H9 (cell line): ENCODE results near the gene TARM1. TPM values are rescaled to one million over a fixed set of nuclear protein-coding genes. Genes with fewer than 3 reads are reported as not detected.
A peak's percentile ranks its signal among the peaks of the same experiment; 100 is the strongest.

Experiments
- DNase-seq: peaks from one replicate; pipeline ENCODE4 v3.0.0-alpha.2; 2017
- H2AFZ ChIP-seq: one replicate; pipeline ENCODE4 v1.6.1; 2013; ENCODE audit warnings: mild to moderate bottlenecking, low read length, control low read depth, moderate library complexity
- H2AK5ac ChIP-seq: 2 replicates; pipeline ENCODE4 v1.6.1; 2013; ENCODE audit warnings: low read length, control low read depth, mixed read lengths; ENCODE audit not compliant: insufficient read length
- H2BK120ac ChIP-seq: one replicate; pipeline ENCODE4 v1.6.1; 2013; ENCODE audit warnings: low read depth, mild to moderate bottlenecking, low read length, control low read depth, inconsistent platforms; ENCODE audit not compliant: poor library complexity, severe bottlenecking
- H2BK12ac ChIP-seq: 2 replicates; pipeline ENCODE4 v1.6.1; 2013; ENCODE audit warnings: low read length, control low read depth, mixed read lengths, low read depth; ENCODE audit not compliant: insufficient read length
- H2BK15ac ChIP-seq: 2 replicates; pipeline ENCODE4 v1.6.1; 2013; ENCODE audit warnings: low read depth, low read length, control low read depth
- H2BK20ac ChIP-seq: one replicate; pipeline ENCODE4 v1.6.1; 2013; ENCODE audit warnings: low read depth, mild to moderate bottlenecking, low read length, control low read depth, inconsistent platforms; ENCODE audit not compliant: poor library complexity, severe bottlenecking
- H2BK5ac ChIP-seq: 2 replicates; pipeline ENCODE4 v1.6.1; 2013; ENCODE audit warnings: low read length, control low read depth, mixed read lengths; ENCODE audit not compliant: insufficient read length
- H3K14ac ChIP-seq: 2 replicates; pipeline ENCODE4 v1.6.1; 2013; ENCODE audit warnings: low read length, control low read depth; ENCODE audit not compliant: insufficient read depth
- H3K18ac ChIP-seq: 2 replicates; pipeline ENCODE4 v1.6.1; 2013; ENCODE audit warnings: low read depth, mild to moderate bottlenecking, mixed read lengths, low read length, control low read depth; ENCODE audit not compliant: insufficient read length
- H3K23ac ChIP-seq: 2 replicates; pipeline ENCODE4 v1.6.1; 2013; ENCODE audit warnings: low read length, control low read depth, mixed read lengths, low read depth; ENCODE audit not compliant: insufficient read length
- H3K23me2 ChIP-seq: 2 replicates; pipeline ENCODE4 v1.6.1; 2013; ENCODE audit warnings: low read depth, mild to moderate bottlenecking, mixed read lengths, low read length, control low read depth; ENCODE audit not compliant: insufficient read length, poor library complexity, severe bottlenecking
- H3K27ac ChIP-seq: 2 replicates; pipeline ENCODE4 v1.5.1; 2013; ENCODE audit warnings: low read length, control low read depth, mixed read lengths, low read depth; ENCODE audit not compliant: insufficient read length
- H3K27me3 ChIP-seq: 2 replicates; pipeline ENCODE4 v1.6.1; 2013; ENCODE audit warnings: low read length, control low read depth, inconsistent platforms; ENCODE audit not compliant: insufficient read depth
- H3K4ac ChIP-seq: 2 replicates; pipeline ENCODE4 v1.6.1; 2013; ENCODE audit warnings: low read depth, mild to moderate bottlenecking, control low read depth, inconsistent platforms, low read length, moderate library complexity
- H3K4me1 ChIP-seq: 2 replicates; pipeline ENCODE4 v1.6.1; 2013; ENCODE audit warnings: low read length, control low read depth, inconsistent platforms; ENCODE audit not compliant: insufficient read depth
- H3K4me2 ChIP-seq: 2 replicates; pipeline ENCODE4 v1.6.1; 2013; ENCODE audit warnings: low read length, control low read depth, mixed read lengths; ENCODE audit not compliant: insufficient read length, insufficient read depth
- H3K56ac ChIP-seq: 2 replicates; pipeline ENCODE4 v1.6.1; 2013; ENCODE audit warnings: low read depth, mild to moderate bottlenecking, mixed read lengths, low read length, control low read depth; ENCODE audit not compliant: insufficient read length
- H3K79me1 ChIP-seq: 2 replicates; pipeline ENCODE4 v1.6.1; 2013; ENCODE audit warnings: low read depth, mild to moderate bottlenecking, moderate library complexity, low read length, control low read depth, inconsistent platforms; ENCODE audit not compliant: insufficient read depth, poor library complexity, severe bottlenecking
- H3K79me2 ChIP-seq: 2 replicates; pipeline ENCODE4 v1.6.1; 2013; ENCODE audit warnings: low read length, control low read depth, inconsistent platforms; ENCODE audit not compliant: insufficient read depth
- H3K9ac ChIP-seq: 2 replicates; pipeline ENCODE4 v1.6.1; 2013; ENCODE audit warnings: low read length, control low read depth, mixed read lengths; ENCODE audit not compliant: insufficient read length; ENCODE audit errors: extremely low read depth
- H3K9me3 ChIP-seq: one replicate; pipeline ENCODE4 v1.6.1; 2013; ENCODE audit warnings: low read depth, low read length, inconsistent platforms; ENCODE audit not compliant: control insufficient read depth
- H3T11ph ChIP-seq: one replicate; pipeline ENCODE4 v1.6.1; 2013; ENCODE audit warnings: mild to moderate bottlenecking, low read length, control low read depth, inconsistent platforms
- H4K20me1 ChIP-seq: one replicate; pipeline ENCODE4 v1.6.1; 2013; ENCODE audit not compliant: control insufficient read depth, insufficient read length, insufficient read depth
- H4K5ac ChIP-seq: 2 replicates; pipeline ENCODE4 v1.6.1; 2013; ENCODE audit warnings: low read depth, mild to moderate bottlenecking, mixed read lengths, low read length, control low read depth; ENCODE audit not compliant: insufficient read length
- H4K8ac ChIP-seq: replicated peaks from 2 replicates; pipeline ENCODE4 v1.6.1; 2013; ENCODE audit warnings: low read length, control low read depth, mixed read lengths, low read depth; ENCODE audit not compliant: insufficient read length
- H4K91ac ChIP-seq: 2 replicates; pipeline ENCODE4 v1.6.1; 2013; ENCODE audit warnings: low read depth, mild to moderate bottlenecking, moderate library complexity, mixed read lengths, low read length, control low read depth; ENCODE audit not compliant: insufficient read length
- H3K27ac Mint-ChIP-seq, 3 experiments: 2 replicates in 2 of 3; 3 replicates in 1 of 3; pipeline ENCODE4 v1.8.0; 2020 to 2021; ENCODE audit warnings: mixed read lengths in 3 of 3, mild to moderate bottlenecking in 1 of 3, moderate library complexity in 1 of 3
- H3K27me3 Mint-ChIP-seq: 2 replicates; pipeline ENCODE4 v1.8.0; 2021; ENCODE audit warnings: low read depth, mild to moderate bottlenecking, moderate library complexity, mixed read lengths
- H3K36me3 Mint-ChIP-seq, 3 experiments: 2 replicates in 2 of 3; 3 replicates in 1 of 3; pipeline ENCODE4 v1.8.0; 2020 to 2021; ENCODE audit warnings: low read depth in 3 of 3, mixed read lengths in 3 of 3; ENCODE audit not compliant: insufficient read depth in 1 of 3
- H3K4me1 Mint-ChIP-seq, 2 experiments: 2 replicates each; pipeline ENCODE4 v1.8.0; 2020; ENCODE audit warnings: mixed read lengths in 2 of 2
- H3K4me3 Mint-ChIP-seq, 2 experiments: 2 replicates in 1 of 2; 3 replicates in 1 of 2; pipeline ENCODE4 v1.8.0; 2020 to 2021; ENCODE audit warnings: mild to moderate bottlenecking in 2 of 2, mixed read lengths in 2 of 2, moderate library complexity in 1 of 2
- H3K9me3 Mint-ChIP-seq, 2 experiments: 2 replicates in 1 of 2; 3 replicates in 1 of 2; pipeline ENCODE4 v1.8.0; 2020; ENCODE audit warnings: mild to moderate bottlenecking in 2 of 2, mixed read lengths in 2 of 2, moderate library complexity in 1 of 2
- WGBS: extraction: QIAGEN DNeasy Blood & Tissue Kit; methylation state at CpG from one replicate; pipeline ENCODE4 v1.1.7; 2013; ENCODE audit warnings: missing lambda C conversion rate, low lambda C conversion rate, mixed read lengths; ENCODE audit not compliant: insufficient read length; ENCODE audit errors: extremely low coverage; 5-methylcytosine and 5-hydroxymethylcytosine counted together
- total RNA-seq: library from RNA; stranded (reverse); gene quantifications from 2 replicates; pipeline ENCODE4 v1.2.1, GENCODE V29; 2021
- TF ChIP-seq, protein P1 (sequence below): fragments of 200-600 bp; sonication (generic); conservative IDR thresholded peaks from 3 replicates; pipeline ENCODE4 v1.8.0; 2021; ENCODE audit warnings: antibody characterized with exemption, mild to moderate bottlenecking

The TARM1 gene
- total RNA-seq, 1 experiment from 2014 or later = not detected

GRCh38 chr19:54104998-54105715 lies 24.0 kb upstream of the TARM1 start:
- Histone ChIP-seq H2BK15ac (no peak overlapping the region), H3K9ac (no peak overlapping the region), H3K4me2 (no peak overlapping the region), H4K91ac (no peak overlapping the region), H3K27me3 (no peaks in the 10 kb centered on the region), H2BK12ac (no peak overlapping the region), H3K18ac (no peak overlapping the region), H2BK20ac (no peak overlapping the region), H3K27ac (no peak overlapping the region), H3K23me2 (peaks cover 5% of the 10 kb centered on the region), H2BK5ac (no peak overlapping the region), H3K56ac (no peak overlapping the region), H3K14ac (no peak overlapping the region), H4K20me1 (no peaks in the 10 kb centered on the region), H3K9me3 (no peaks in the 10 kb centered on the region), H2AK5ac (no peak overlapping the region), H3K23ac (no peak overlapping the region), H3K79me2 (peaks cover 1% of the 10 kb centered on the region; the same call in 1 of the 2 replicates), H4K8ac (no peak overlapping the region), H4K5ac (no peak overlapping the region), H3K4ac (no peak overlapping the region), H3K4me1 (no peaks in the 10 kb centered on the region), H2AFZ (no peak overlapping the region), H3K79me1 (peaks cover 4% of the 10 kb centered on the region), H3T11ph (no peak overlapping the region), H2BK120ac (no peak overlapping the region)
- no peak for DNase-seq
- no CpG with 5 or more reads among the region's 11 CpGs for WGBS
- Mint-ChIP-seq H3K27me3 (no peaks in the 10 kb centered on the region; the same call in 1 of the 2 replicates), H3K4me1 (peaks cover 6 to 8% of the 10 kb centered on the region in 2 experiments), H3K4me3 (peak overlapping the region in 1 of 2 experiments; percentile 100; a peak in 2 of 5 replicates), H3K36me3 (peaks cover 38 to 52% (median 48%) of the 10 kb centered on the region in 3 experiments), H3K27ac (no peak overlapping the region; a peak in 1 of 7 replicates), H3K9me3 (peaks cover 0 to under 1% of the 10 kb centered on the region in 2 experiments; a peak in 3 of 5 replicates)
- TF ChIP-seq, protein P1, sequence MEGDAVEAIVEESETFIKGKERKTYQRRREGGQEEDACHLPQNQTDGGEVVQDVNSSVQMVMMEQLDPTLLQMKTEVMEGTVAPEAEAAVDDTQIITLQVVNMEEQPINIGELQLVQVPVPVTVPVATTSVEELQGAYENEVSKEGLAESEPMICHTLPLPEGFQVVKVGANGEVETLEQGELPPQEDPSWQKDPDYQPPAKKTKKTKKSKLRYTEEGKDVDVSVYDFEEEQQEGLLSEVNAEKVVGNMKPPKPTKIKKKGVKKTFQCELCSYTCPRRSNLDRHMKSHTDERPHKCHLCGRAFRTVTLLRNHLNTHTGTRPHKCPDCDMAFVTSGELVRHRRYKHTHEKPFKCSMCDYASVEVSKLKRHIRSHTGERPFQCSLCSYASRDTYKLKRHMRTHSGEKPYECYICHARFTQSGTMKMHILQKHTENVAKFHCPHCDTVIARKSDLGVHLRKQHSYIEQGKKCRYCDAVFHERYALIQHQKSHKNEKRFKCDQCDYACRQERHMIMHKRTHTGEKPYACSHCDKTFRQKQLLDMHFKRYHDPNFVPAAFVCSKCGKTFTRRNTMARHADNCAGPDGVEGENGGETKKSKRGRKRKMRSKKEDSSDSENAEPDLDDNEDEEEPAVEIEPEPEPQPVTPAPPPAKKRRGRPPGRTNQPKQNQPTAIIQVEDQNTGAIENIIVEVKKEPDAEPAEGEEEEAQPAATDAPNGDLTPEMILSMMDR = no peak
